GM08714 (cell line): ENCODE data around the gene DHODH.
"Not testable (repeated sequence)": the region's sequence is repeated elsewhere in the genome, so short reads cannot be mapped to it uniquely, and the experiment has no call there.

ENCODE experiments used
- H3K4me3 ChIP-seq: fragments of 200-500 bp; sonication (Bioruptor generic); 2 replicates; pipeline ENCODE4 v1.5.1; 2014; ENCODE audit warnings: mild to moderate bottlenecking, low read length, inconsistent platforms
- ZNF274 ChIP-seq: IDR thresholded peaks from 2 replicates; pipeline ENCODE4 v1.6.1; 2012; ENCODE audit warnings: mild to moderate bottlenecking, low read depth, low read length

The DHODH gene

GRCh38 chr16:72008424-72009216, at the start of gene DHODH:
DHODH (plus strand) TSS chr16:72008744; CDS start chr16:72008765, 21 bp downstream.
- no peak for TF ChIP-seq ZNF274
- peak within 1 kb of the TSS; percentile 68 for H3K4me3 ChIP-seq

DNA sequence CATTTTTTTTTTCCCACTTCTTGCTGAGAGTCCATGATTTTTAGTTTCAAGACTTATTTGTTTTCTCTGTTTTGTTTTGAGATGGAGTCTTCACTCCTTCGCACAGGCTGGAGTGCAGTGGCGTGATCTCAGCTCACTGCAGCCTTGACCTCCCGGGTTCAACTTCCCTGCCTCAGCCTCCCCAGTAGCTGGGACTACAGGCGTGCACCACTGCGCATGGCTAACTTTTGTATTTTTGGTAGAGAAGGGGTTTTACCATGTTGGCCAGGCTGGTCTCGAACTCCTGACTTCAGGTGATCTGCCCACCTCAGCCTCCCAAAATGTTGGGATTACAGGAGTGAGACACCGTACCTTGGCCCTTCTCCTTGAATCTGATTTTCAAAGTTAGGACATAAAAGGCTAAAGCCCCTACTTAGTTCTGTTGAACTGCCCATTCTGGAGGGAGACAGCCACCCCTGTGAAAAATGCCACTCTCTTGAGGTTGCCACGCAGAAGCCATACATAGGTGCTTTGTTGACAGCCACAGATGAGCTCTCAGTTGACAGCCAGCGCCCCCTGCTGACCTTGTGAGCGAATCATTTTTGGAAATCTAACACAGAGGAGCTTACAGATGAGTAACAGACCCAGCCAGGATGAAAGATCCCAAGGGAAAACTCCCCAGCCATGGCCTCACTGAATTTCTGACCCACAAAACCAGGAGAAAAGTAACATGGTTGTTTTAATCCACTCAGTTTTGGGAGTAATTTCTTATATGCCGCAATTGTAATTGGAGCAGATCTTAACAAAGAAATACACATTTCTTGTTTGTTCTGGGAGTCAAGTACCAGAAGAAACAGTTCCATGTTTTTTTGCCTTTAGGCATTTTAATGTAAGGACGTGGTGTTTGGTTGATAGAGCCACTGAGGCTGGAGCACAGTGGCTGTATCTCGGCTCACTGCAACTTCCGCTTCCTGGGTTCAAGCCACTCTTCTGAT, 47.2 kb upstream of the DHODH start:
- no peak for TF ChIP-seq ZNF274
- no peak overlapping the region for H3K4me3 ChIP-seq

DNA sequence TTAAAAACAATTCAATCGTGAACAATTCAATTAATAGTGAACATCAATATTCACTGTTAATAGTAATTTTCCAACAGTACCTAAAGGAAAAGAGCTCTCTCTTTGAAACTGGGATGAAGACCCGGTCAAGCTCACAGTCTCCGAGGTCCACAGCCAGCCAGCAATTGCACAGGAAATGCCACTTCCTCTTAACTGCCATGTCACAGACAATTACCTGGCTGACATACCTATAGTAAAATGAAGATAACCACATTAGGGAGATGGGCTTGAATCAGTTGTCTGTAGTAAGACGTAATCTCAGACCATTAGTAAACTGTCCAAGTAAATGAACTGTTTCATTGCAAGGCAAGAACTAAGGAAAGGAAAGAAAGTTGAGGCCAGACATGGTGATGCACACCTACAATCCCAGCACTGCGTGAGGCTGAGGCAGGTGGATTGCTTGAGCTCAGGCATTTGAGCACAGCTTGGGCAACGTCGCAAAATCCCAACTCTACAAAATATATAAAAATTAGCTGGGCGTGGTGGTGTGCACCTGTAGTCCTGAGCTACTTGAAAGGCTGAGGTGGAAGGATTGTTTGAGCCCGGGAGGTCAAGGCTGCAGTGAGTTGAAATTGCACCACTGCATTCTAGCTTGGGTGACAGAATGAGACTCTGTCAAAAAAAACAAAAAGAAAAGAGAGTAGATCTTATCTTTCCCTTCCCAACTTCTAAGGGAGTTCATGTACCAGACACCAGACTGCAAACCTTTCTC, 45.2 kb upstream of the DHODH start:
- H3K4me3 ChIP-seq = no peak overlapping the region
- TF ChIP-seq ZNF274 = no peak

- TF ChIP-seq ZNF274 = no peak
- H3K4me3 ChIP-seq = no peak overlapping the region
These were observed 43.3 kb upstream of the DHODH start for GRCh38 chr16:71965223-71965622.

- no peak for TF ChIP-seq ZNF274
- H3K4me3 ChIP-seq = no peak overlapping the region
These were observed 41.6 kb upstream of the DHODH start for GRCh38 chr16:71966932-71967331.

GRCh38 chr16:71969353-71969752, 39.2 kb upstream of the DHODH start:
- H3K4me3 ChIP-seq = no peak overlapping the region
- TF ChIP-seq ZNF274 = no peak

- no peak for TF ChIP-seq ZNF274
- no peak overlapping the region for H3K4me3 ChIP-seq
These were observed 37.0 kb upstream of the DHODH start for GRCh38 chr16:71971571-71971970.

DNA sequence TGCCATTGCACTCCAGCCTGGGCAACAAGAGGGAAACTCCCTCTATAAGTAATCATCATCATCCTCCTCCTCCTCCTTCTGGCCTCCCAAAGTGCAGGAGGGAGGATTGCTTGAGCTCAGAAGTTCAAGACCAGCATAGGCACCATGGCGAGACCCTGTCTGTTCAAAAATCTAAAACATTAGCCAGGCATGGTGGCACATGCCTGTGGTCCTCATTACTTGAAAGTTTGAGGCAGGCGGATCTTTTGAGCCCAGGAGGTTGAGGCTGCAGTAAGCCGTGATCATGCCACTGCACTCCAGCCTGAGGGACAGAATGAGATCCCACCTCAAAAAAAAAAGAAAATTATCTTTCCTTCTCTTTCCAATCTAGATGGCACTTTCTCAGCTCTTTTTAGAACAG, 36.2 kb upstream of the DHODH start:
- no peak overlapping the region for H3K4me3 ChIP-seq
- TF ChIP-seq ZNF274 = no peak

- TF ChIP-seq ZNF274 = no peak
- H3K4me3 ChIP-seq = no peak overlapping the region
These were observed 35.5 kb upstream of the DHODH start for GRCh38 chr16:71973001-71973400.

GRCh38 chr16:71974068-71974818, 34.3 kb upstream of the DHODH start:
- H3K4me3 ChIP-seq = no peak overlapping the region
- no peak for TF ChIP-seq ZNF274

GRCh38 chr16:71985262-71985974, 23.1 kb upstream of the DHODH start:
- no peak overlapping the region for H3K4me3 ChIP-seq
- no peak for TF ChIP-seq ZNF274

GRCh38 chr16:71986131-71986530, 22.4 kb upstream of the DHODH start:
- no peak overlapping the region for H3K4me3 ChIP-seq
- no peak for TF ChIP-seq ZNF274

DNA sequence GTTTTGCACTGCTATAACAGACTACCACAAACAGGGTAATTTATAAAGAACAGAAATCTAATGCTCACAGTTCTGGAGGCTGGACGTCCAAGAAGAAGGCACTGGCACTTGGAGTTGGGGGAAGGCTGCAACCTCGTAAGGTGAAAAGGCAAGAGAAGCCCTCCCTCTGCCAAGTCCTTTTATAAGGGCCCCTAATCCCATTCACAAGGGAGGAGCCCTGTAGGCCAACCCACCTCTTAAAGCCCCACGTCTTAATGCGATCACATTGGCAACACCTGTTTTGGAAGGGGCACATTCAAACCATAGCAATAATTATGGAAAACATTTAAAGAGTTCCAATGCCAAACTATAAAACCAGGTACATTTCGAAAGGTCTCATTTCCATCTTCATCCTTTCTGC, 13.5 kb upstream of the DHODH start:
- H3K4me3 ChIP-seq = no peak overlapping the region
- no peak for TF ChIP-seq ZNF274

- not testable (repeated sequence) for H3K4me3 ChIP-seq
These were observed 11.0 kb upstream of the DHODH start for GRCh38 chr16:71997578-71997977.
